Heart left ventricle (tissue), 13 donors: ENCODE data around the gene TLCD1.

Experiments used
- CTCF ChIP-seq, 12 donors: fragments of 200-600 bp; sonication (generic) in 4 of 12; IDR thresholded peaks; one replicate each; pipeline versions ENCODE4 v1.5.0 to v1.8.0; 2018 to 2022; ENCODE audit warnings: antibody characterized with exemption in 12 of 12, mild to moderate bottlenecking in 5 of 12
- POLR2A ChIP-seq, 2 donors: fragments of 450-650 bp; IDR thresholded peaks; one replicate each; pipeline ENCODE4 v1.6.1; 2017; ENCODE audit warnings: antibody characterized with exemption in 2 of 2, mild to moderate bottlenecking in 2 of 2, moderate library complexity in 2 of 2
- donor health status: ischemic (EF 13 %, LVEDD 7.1; RV severe dilation, severe dysfunction).
- donor health status: DM: no; HTN: yes; CAD: no.
- donor health status: DM: no; HTN: no; CAD: no.
- donor health status: ischemic (EF 25% LVEDD 6.9; RV normal size, moderate dysfunction).
- donor health status: ischemic (EF 25% LVEDD 5.7; RV mildly dilated, moderate dysfunction).
- donor health status: ischemic (EF 35%, LVEDD 5.7; RV mildly dilated, moderate dysfunction).
- donor health status: nonischemic (EF 11% LVEDD 7.7; RV severe dilation, severe dysfunction).
- donor health status: DM: yes; HTN: yes; CAD: no.
- donor health status: PGD.
- donor health status: ischemic (EF 29% LVEDD 5.4; RV normal size, mild dysfunction).
- donor health status: nonischemic (EF 23%, LVEDD 6.1; RV moderate dilation, normal function).

GRCh38 chr17:28675980-28676379 is 50.1 kb downstream of the TLCD1 start:
- peak in 2 of 12 donors; percentile 8 to 9 for TF ChIP-seq CTCF (IDR thresholded peaks at IDR 0.05)
- TF ChIP-seq POLR2A (IDR thresholded peaks at IDR 0.05), result no peak
